DMS79 (cell line): ENCODE results near the gene EPS8L3.
A peak's percentile ranks its signal among the peaks of the same experiment; 100 is the strongest.
"Not testable (repeated sequence)": the region's sequence is repeated elsewhere in the genome, so short reads cannot be mapped to it uniquely, and the experiment has no call there.

Experiments used
- DNase-seq: peaks from one replicate; lab custom pipeline; 2025; lab: John Stamatoyannopoulos, UW

EPS8L3 gene

GRCh38 chr1:109762821-109763645 is 690 bp downstream of the EPS8L3 start:
- DNase-seq: no peak

GRCh38 chr1:109762039-109762585 is 1.6 kb downstream of the EPS8L3 start:
- no peak for DNase-seq

DNA sequence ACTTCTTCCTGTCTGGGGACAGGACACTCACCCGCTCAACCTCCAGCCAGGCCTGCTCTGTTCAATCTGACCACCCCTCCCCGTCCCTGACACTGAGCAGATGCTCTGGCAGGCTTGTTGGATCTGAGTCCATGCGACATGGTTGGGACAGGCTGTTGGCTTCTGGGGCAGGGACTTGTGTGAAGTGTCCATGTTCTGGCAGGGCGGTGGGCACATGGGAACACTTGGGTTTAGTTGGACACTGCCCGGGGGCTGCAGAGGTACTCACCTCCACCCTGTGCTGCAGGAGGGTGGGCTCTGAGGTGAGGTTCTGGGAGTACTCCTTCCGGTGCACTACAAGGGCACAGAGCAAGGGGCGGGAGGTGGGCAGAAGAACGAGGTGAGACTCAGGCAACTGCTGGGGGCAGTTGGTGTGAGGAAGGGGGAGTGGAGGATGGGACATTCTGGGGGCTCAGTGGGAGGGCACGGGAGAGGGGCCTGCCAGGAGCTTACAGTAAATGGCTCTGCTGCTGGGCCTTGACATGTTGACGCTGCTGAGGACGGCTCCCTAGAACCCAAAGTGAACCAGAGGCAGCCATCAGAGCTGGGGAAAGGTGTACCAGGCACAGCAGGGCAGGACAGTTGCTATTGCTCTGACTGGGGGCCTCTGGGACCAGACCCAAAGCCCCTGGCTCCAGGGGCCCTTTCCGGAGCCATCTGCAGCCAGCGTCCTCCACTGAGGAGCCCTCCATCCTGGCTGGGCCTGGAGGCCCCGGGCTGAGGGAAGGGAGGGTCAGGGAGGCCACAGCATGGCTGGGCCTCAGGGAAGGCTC is 2.3 kb downstream of the EPS8L3 start:
- no peak for DNase-seq

DNA sequence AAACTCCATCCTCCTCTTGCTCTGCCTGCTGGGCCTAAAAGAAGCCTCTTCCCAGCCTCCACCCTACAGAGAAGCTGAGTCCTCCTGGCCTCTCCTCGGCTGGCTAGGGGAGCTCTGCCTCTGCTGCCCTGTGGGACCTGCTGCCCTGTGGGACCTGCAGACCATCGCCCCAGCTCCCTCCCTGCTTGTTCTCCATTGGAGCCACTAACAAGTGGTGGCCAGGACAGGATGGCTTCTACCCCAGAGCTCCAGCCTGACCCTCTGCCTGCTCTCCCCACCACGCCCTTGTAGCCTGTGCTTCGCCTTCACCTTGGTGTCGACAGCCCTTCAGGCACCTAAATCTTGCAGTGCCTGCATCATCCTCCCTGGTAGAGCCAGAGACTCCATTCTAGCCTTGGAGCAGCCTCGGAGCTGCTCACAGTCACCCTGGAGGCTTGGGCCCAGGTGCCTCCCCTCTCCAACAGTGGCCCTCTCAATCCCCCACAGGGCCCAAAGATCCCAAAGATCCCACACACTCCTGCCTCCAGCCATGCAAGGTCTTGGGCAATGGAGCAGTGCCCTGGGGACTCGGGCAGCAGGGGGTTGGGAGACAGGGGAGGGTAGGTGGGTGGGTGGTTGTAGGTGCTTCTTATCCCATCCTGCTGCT is 3.0 kb downstream of the EPS8L3 start:
- DNase-seq: no peak

- no peak for DNase-seq
Measured at GRCh38 chr1:109759513-109760334, 4.0 kb downstream of the EPS8L3 start.

GRCh38 chr1:109757936-109758786 is 5.6 kb downstream of the EPS8L3 start:
- no peak for DNase-seq

- no peak for DNase-seq
Measured at GRCh38 chr1:109756848-109757521, 6.7 kb downstream of the EPS8L3 start.

GRCh38 chr1:109756325-109756724 is 7.4 kb downstream of the EPS8L3 start:
- not testable (repeated sequence) for DNase-seq

GRCh38 chr1:109754738-109755137 is 9.0 kb downstream of the EPS8L3 start:
- no peak for DNase-seq

- DNase-seq: no peak
Measured at GRCh38 chr1:109751531-109752260, 12.0 kb downstream of the EPS8L3 start.

DNA sequence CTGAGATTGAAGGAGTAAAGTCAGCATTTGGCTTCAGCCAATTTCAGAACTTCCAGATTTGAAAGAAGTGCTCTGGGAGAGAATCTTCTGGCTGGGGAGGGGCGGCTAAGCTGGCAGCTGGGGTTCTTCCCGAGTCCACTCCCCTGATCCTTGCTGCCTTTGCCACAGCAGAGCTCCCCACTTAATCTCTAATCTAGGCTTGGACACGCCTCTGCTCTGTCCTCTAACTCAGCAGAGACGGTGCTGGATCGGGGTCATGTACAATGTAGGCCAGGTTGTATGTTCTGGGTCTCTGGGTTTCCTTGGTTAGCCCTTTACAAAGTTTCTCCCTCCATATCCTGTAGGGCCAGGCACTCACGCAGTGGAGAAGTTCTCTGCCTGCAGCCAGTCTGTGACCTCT is 12.8 kb downstream of the EPS8L3 start:
- no peak for DNase-seq

- no peak for DNase-seq
Measured at GRCh38 chr1:109750241-109750882, 13.4 kb downstream of the EPS8L3 start.

DNA sequence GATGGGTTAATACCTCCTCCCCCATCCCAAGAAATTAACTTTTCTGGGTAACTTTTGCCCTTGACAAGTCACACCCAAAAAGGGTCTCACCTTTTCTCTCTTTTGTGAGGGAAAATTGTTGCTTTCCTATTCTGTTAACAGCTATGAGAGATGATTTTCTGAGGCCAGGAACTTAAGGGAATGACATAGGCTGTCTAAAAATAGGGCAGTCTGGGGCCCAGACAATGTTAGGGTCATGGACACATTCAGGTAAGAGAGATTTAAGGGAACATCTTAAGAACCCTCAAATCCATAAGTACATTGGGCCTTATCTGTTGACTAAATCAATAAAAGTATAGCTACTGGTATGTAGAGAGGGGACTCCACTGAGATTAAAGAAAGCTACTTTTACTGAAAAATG is 14.5 kb downstream of the EPS8L3 start:
- no peak for DNase-seq

GRCh38 chr1:109748311-109748710 is 15.4 kb downstream of the EPS8L3 start:
- not testable (repeated sequence) for DNase-seq

DNA sequence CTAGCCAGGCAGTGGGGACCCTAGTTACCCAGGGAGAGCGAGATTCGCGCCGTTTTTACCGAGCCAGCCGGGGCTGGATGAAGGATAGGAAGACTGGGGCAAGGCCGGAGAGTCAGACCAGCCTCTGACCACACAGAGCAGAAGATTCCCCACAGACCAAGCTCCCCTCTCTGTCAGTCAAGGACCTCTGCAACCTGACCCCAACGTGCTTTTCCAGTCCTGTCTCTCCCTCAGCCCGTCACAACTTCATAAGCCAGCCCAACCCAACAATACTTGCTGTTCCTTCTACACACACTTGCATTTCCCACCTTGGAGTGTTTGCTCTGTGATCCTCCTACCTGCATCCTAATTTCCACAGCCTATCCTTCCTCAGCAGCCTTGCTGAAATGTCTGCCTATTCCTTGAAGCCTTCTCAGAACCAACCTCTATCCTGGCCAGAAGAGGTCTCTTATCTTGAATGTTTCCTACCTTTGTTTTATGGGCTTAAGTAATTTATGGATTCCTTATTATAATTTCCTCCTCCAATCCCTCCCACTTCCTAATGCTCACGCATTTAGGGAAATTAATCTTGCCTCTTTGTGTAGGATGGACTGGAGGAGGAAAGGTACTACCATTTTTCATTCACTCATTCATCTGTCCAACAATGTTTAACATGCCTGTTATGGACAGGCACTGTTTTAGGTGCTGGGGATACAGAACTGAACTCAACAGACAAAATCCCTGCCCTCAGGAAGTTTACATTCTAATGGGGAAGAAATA is 22.9 kb downstream of the EPS8L3 start, which contains the start of gene GSTM3:
Gene GSTM3, minus strand, starts transcription at position 424 of the 759 bp plus-strand sequence. CDS start 751 bp downstream, outside the sequence.
- DNase-seq: no peak

DNA sequence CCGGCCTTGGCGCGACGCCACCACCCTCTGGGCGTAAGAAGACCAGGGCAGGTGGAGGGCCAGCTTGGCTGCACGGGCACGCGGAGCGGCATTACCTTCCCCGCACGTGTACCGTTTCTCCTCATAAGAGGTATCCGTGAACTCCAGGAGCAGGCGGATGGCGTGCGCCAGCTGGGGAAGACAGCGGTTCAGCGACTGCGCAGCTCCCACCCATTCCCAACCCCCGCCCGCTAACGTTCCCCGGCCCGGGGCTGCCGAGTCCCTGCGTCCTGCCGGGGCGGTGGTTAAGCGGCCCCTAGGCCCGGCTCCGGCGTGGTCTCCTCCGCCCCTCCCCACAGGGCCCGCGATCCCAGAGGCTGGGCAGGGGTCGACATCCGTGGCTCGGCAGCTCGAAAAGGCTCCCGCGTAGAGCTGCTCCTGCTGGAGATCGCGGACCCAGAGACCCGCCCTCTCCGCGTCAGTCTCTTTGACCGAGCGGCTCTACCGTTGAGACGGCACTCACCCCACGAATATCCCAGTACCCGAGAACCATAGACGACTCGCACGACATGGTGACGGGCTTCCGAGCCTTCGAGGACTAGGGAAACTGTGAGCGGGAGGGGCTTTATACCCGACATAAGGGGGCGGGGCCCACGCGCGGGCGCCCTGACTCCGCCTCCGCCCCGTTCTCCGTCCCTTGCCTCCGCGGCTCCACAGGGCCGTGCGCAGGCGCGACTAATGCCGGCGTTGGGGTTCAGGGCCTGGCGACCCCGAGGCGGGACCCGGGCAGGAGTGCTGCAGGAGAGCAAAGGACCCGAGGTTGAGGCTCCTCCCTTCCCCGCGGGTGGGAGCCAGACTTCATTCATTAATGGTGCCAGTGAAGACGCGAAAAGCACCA is 23.7 kb downstream of the EPS8L3 start:
- DNase-seq: peak; percentile 75
